Putamen (tissue), 1 donor: ENCODE results near the gene SNX10.
"Not testable (repeated sequence)": the region's sequence is repeated elsewhere in the genome, so short reads cannot be mapped to it uniquely, and the experiment has no call there.

Experiments used
- DNase-seq: peaks from one replicate; pipeline ENCODE4 v3.0.0-alpha.2; 2016; ENCODE audit warnings: low spot score

Gene SNX10, protein sequence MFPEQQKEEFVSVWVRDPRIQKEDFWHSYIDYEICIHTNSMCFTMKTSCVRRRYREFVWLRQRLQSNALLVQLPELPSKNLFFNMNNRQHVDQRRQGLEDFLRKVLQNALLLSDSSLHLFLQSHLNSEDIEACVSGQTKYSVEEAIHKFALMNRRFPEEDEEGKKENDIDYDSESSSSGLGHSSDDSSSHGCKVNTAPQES

DNA sequence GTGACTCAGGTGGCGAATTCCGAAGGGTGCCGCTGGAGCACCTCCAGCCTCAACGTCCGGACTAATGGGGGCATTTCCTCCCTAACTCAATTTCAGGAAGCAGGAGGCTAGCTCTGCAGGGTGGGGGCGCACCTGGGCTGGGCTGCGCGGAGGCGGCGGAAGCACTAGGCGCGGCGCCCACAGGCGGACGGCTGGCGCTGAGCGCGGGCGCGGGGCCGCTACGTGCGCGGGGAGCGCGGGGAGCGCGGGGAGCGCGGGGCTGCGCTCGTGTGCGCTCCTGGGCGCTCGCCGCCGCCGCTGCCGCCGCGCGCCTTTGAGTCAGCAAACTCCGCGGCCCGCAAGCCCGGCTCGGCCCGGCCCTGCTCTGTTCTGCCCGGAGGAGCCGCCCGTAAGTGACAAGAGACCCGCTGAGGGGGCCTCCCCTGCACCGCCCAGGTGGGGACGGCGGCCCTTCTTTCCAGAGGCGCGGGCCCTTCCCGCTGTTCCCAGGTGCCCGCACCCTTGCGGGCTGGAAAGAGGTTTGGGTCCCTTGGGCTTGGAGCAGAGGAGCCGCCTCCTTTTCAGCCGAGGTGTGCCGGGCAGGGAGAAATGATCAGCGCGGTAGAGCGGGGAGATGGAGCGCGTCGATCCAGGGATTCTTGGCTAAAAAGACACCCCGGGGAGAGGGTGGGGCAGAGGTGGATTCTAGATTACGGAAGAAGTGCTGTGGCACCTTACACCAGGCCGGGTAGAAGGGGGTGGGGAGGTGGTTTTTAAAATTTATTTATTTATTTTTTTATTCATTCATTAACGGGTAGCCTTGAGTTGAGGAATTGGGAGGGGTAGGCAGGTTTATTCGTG is at the start of gene SNX10:
Gene SNX10 (plus strand): TSS at position 164 of the 840 bp plus-strand sequence. CDS start 54,581 bp downstream, outside the sequence.
- DNase-seq = peak; percentile 52

DNA sequence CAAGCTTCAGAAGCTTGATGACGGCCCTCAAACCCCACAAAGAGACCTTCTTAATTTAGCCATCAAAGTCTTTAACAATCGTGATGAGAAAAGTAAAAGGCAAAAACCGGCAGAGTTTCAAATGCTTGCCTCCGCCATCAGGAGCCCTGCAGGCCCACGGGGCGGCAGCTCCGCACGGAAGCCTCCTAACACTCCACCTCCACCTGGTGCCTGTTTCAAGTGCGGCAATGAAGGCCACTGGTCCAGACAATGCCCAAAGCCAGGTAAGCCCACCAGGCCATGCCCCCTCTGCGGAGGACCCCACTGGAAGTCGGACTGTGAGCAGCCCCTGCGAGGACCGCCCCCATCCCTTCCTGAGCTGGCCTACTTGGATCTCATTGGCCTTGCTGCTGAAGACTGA is 46.5 kb upstream of the SNX10 start:
- no peak for DNase-seq

DNA sequence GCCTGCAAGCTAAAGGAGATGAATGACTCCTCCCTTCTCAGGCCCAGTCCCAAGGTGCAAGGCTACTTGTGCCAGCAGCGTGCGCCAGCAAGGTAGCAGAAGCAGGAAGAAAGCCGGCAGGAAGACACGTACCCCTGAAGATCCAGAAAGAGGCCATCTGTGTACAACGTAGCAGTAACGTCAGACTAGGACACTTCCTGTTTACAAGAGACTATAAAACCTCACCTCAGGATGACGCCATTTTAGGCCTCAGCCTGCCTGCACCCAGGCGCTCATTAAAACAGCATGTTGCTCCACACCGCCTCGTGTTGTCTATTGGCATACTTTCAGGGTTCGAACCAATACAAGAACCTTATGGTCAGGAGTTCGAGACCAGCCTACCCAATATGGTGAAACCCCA is 41.4 kb upstream of the SNX10 start:
- DNase-seq = no peak

DNA sequence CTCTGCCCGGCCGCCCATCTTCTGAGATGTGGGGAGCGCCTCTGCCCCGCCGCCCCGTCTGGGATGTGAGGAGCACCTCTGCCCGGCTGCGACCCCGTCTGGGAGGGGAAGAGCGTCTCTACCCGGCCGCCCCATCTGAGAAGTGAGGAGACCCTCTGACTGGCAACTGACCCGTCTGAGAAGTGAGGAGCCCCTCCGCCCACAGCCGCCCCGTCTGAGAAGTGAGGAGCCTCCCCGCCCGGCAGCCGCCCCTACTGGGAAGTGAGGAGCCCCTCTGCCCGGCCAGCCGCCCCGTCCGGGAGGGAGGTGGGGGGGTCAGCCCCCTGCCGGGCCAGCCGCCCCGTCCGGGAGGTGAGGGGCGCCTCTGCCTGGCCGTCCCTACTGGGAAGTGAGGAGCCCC is 29.8 kb upstream of the SNX10 start:
- not testable (repeated sequence) for DNase-seq

DNA sequence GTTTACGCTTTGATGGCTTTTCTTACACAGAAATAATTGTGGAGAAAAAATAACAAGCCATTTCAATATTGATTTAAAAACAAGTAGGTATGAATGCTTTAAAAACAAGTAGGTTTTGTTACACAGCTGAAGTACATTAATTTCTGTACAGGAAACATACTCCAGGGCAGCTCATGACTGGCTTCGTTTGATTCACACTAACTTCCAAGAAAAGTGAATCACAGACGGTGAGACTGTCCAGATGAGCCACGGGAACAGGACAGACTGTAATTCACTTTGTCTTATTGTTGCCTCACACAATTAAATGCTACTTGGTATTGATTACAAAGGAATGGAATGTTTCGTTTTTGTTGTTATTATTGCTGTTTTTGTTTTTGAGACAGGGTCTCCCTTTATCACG is 26.6 kb upstream of the SNX10 start:
- no peak for DNase-seq

DNA sequence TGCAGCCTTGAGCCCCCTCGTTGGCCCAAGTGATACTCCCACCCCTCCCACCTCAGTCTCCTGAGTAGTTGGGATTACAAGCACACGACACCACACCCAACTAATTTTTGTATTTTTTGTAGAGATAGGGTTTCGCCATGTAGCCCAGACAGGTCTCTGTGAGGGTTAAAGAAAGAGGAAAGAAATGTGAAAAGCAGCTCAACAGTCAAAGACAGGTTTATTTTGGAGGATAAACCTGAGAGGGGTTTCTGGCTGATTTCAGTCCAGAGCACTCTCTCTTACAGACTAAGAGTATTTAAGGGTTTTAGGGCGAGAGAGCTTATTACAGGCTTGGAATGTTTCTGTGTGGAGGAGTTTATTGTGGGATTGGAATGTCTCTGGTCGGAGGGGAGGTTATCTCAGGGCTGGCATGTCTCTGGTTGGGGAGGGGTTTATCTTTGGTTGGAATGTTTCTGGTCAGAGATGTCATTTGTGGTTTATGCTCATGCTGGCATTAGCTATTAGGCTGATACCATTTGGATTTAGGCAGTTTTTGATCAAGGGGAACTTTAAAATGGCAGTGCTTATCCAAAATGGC is 26.1 kb upstream of the SNX10 start:
- DNase-seq = no peak

DNA sequence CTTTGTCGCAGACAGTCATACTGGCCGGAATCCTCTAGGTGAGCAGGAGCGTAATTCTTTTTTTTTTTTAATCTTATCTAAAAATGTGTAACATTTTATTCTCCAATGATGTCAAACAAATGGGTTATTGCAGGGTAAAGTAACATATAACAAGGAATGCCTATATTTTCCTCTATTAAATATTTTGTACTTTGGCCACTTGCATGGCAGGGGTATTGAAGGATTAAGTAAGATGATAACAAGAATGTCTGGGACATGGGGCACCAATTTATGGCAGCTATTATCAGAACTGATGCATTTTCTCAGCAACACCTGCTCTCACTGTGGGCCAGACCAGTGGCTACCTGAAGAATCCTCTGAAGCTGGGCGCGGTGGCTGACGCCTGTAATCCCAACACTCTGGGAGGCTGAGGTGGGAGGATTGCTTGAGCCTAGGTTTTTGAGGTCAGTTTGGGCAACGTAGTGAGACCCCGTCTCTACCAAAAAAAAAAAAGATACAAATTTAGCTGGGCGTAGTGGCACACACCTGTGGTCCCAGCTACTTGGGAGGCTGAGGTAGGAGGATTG is 24.0 kb upstream of the SNX10 start:
- DNase-seq = no peak

DNA sequence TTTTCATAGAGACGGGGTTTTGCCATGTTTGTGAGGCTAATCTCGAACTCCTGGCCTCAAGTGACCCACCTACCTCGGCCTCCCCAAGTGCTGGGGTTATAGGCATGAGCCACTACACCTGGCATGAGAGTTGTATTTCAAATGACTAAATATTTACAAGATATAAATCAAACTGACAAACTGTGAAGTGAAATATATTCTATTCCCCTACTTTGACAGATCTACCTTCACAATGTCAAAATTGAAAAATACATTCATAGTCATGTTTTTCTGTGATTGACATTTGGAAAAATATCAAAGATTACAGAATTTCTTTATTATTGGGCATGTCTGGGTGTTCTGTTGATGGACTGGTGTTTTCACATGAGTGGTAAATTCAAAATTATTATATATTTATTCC is 16.4 kb upstream of the SNX10 start:
- DNase-seq = no peak

DNA sequence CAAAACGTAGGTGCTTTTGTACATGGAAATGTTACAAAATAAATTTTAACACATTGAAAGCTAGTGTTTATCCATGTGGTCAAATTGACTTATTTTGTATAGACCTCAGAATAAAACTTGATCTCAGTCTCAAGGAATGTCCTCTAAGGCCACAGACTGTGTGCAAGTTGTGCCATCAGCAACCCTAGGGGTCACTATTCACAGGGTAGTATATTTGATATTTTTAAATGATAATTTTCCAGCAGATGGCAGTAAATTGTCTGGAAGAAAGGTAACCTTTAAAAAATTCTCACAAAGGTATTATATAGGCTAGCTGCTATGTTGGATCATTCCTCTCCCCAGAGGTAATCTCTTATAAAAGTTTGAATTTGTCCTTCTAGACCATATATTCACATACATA is 12.9 kb upstream of the SNX10 start:
- no peak for DNase-seq

DNA sequence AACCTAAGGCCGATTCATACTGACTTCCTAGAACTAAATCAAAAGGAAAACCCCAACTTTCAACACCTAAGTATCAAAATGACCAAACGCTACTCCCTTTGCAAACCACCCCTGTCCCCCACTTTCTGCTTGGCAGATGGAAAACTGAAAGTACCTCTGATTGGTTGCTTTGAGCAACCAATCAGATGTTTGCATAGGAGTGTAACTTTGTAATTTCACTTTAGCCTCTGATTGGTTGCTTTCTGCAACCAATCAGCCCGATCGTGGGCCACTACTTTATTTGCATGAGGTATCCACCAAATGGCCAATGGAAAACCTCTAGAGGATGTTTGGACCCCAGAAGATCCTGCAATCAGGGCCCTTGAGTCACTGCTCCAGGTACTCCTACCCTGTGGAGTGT is 12.3 kb upstream of the SNX10 start:
- no peak for DNase-seq

DNA sequence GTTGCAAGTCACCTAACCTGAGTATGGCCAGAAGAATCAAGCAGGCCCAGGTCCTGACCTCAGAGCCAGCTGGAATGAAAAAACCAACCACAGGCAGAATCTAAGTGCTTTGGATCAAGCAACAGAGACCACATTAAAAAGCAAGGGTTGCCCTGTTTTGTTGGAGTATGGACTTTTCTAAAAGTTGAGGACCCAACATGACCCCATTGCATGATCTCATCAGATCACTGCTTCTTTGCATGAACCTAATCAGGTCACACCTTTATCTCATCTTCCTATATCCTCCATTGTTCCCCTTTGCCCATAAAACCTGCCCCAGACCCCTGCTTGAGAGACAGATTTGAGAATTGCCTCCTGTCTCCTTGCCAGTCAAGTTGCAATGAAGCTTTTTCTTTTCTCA is 11.6 kb upstream of the SNX10 start:
- DNase-seq = no peak

DNA sequence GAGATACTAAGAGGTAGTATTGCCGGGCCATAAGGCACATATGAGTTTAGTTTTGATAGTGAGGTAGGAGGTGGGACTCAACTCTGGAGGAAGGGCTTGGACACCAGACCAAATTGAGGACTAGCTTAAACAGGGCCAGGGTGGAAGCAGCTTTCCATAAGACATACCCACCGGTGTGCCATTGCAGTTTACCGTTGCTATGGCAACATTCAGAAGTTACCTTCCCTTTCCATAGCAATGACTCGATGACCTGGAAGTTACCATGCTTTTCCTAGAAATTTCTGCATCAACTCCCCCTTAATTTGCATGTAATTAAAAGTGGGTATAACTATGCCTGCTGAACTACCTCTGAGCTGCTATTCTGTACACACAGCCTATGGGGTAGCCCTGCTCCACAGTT is 10.9 kb upstream of the SNX10 start:
- DNase-seq = no peak

DNA sequence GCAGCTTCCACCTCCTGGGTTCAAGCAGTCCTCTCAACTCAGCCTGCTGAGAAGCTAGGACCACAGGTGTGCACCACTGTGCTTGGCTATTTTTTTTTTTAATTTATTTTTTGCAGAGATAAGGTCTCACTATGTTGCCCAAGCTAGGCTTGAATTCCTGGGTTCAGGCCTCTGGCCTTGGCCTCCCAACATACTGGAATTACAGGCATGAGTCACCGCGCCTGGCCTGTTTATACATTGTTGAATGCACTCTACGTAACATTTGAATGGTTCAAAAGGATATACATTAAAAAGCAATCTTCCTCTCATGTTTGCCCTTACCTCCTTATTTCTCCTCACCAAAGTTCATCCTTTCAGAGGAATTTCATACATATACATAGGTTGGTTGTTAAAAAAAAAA is 7.2 kb upstream of the SNX10 start:
- DNase-seq = no peak

DNA sequence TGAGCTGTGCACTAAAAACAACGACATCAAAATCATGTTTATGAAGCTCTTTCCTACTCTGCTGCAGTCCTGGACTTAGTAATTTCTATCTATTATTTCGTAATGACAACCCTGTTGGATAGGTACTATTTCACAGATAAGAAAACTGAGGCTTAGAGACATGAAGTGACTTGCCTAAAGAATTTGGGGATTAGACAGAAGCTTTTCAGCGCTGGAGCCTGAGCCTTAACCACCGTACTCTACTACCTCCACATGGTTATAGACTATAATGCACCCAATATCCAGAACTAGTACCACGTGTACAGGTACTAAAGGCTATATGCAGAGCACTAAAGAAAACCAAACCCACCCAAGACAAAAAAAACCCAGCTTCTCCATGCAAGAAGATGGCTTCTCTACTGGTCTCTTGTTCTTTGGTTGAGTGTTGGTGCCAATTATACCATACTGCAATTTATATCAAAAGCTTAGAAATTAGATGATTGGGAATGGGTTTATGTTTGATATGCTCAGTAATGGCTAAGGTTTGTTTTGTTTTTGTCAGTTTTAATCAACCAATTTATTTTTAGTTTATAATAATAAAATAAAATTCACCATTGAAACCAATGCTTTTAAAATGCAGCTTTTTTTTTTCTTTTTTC is 6.5 kb upstream of the SNX10 start:
- no peak for DNase-seq

DNA sequence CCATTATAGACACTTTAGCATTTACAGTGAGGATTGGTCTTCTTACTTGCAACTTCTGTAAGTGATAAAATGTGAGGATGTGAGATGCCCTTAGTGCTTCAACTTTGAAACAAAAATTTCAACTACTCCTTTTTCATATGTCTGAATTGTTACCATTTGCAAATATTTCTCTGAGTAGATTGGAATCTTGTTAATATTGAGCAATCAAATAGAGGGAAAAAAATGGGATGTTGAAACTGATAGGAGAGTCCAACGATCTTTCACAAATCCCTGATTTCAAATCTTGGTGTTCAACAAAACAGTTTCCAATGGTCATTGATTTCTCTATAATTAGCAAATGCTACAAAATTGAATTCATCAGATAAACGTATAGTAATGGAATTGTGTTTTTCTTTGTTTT is 5.5 kb upstream of the SNX10 start:
- DNase-seq = no peak

DNA sequence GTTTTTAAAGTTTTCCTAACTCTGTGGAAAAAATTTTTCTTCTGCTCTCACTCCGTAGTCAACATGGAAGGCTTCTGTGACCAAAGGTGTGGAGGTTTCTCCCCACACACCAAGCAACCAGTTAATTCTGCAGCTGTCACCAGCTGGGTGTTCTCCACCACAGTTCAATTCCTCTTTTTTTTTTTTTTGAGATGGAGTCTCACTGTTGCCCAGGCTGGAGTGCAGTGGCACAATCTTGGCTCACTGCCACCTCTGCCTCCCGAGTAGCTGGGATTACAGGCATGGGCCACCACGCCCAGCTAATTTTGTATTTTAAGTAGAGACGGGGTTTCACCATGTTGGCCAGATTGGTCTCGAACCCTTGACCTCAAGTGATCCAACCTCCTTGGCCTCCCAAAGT is 3.5 kb upstream of the SNX10 start:
- DNase-seq = not testable (repeated sequence)

DNA sequence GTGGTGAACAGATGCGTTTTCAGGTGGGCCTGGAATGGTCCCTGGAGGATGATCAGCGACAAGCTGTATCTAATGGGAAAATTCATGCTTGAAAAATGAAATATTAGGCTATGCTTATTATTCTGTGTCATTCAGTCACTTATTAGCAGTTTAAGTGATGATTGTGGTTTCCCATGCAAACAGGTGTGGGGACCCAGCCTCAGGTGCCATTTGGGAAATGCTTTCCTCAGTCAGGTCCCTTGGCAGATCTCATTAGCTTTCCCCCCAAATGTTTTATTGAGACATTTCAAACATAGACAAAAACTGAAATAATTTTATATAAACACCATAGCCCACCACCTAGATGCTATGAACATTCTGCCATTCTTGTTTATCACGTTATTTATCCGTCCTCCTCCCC is 411 bp upstream of the SNX10 start:
- DNase-seq = no peak

DNA sequence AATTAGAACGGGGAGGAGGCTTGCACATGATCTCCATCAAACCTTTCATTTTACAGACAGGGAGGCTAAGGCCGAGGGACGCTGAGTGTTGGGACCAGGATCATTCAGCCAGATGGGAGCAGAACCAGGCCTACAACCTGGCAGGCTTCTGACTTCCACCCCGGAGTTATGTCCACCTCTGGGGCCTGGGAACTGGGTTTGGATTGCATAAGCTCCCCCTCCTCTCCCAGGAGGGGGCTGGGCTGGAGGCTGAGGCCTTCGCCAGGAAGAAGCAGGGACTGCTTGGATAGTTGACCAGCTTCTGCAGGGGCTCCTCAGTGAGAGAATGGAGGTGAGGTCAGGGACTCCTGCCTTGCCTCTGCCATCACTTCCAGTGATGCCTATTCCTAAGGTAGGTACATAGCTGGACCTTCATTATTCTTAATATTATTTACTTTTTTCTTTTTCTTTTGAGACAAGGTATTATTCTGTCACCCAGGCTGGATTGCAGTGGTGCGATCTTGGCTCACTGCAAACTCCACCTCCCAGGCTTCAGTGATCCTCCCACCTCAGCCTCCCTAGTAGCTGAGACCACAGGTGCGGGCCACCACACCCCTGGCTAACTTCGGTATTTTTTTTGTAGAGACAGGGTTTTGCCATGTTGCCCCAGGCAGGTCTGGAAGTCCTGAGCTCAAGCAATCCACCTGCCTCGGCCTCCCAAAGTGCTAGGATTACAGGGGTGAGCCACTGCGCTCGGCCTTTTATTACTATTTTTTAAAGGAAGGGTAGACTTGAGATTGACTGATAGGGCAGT is 1.3 kb downstream of the SNX10 start:
- DNase-seq = no peak

DNA sequence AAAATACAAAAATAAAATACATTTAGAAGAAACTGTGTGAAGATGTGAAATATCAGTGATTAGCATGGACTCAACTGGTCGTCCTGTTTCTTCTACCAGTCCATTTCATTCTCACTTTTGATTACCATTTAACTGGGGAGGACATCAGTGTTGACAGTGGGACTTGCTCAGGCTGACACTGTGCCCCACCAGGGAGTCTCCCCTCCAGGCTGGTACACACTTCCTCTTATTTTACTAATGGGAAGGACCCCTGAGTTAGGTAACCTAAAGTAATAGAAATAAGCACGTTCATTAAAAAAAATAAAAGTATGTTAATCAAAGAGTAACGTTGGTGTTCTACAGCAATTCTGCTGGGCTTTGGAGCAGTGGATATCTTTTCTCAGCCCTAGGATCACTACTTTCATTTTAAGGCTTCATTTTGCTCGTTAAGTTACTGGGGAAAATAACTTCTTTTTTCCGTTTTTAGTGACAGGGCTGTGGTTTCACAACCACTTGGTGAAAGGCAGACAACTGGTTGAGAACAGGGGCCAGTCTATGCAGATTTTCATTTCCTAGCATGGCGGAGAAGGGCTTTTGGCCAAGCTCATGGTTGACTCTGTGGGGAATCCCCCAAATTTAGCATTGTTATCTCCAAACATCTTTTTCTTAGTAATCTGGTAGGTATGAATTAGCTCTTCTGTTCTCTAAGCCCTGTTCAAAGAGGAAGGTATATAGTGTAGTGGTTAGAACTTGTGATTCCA is 2.1 kb downstream of the SNX10 start:
- no peak for DNase-seq

DNA sequence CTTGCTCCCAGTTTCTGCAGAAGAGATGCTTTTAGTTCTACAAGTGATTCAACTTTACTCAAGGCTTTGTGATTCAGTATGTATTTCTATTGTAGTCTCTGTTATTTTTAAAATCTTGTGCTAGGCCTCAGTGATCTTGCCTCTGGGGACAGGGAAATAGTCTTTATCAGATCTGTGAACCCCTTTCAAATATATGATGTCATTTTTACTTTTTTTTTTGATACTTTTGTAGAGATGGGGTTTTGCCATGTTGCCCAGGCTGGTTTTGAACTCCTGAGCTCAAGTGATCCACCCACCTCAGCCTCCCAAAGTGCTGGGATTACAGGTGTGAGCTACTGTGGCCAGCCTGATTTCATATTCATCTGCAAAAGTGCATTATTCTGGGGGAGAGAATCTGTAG is 3.4 kb downstream of the SNX10 start:
- DNase-seq = no peak

DNA sequence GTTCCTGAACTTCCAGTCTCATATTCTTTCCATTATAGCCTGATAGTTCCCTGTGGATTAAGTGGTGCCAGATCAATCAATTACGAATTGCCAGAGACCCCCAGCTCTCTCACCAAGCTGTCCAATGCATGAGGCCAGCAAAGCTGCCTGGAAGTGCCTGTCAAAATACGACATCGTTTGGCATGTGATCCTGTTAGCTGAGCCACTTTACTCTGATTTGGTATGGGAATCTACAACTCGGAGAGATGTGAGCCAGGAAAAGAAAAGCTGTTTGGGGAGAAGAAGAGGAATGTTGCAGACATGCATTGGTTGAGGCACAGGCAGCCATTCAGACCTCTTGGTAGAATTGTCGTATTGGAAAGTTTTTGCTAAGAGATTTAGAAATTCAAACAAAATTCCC is 3.9 kb downstream of the SNX10 start:
- DNase-seq = no peak
